Chondrocyte (in vitro differentiated cells): ENCODE measurements around the gene NDP. TPM values are rescaled to one million over a fixed set of nuclear protein-coding genes. Genes with fewer than 3 reads are reported as not detected.

ENCODE experiments used
- DNase-seq: peaks from one replicate; pipeline ENCODE4 v3.0.0; 2021; ENCODE audit warnings: mixed read lengths, low spot score
- H3K27ac Mint-ChIP-seq: one replicate; pipeline ENCODE4 v1.8.0; 2021; ENCODE audit warnings: mild to moderate bottlenecking, moderate library complexity, mixed read lengths; ENCODE audit not compliant: unreplicated experiment
- H3K27me3 Mint-ChIP-seq: 2 replicates; pipeline ENCODE4 v1.8.0; 2021; ENCODE audit warnings: low read depth, mixed read lengths
- H3K36me3 Mint-ChIP-seq: 2 replicates; pipeline ENCODE4 v1.8.0; 2021; ENCODE audit warnings: low read depth, mixed read lengths
- H3K4me1 Mint-ChIP-seq: 2 replicates; pipeline ENCODE4 v1.8.0; 2021; ENCODE audit warnings: low read depth, mild to moderate bottlenecking, mixed read lengths
- H3K4me3 Mint-ChIP-seq: one replicate; pipeline ENCODE4 v1.8.0; 2021; ENCODE audit warnings: mild to moderate bottlenecking, moderate library complexity, mixed read lengths; ENCODE audit not compliant: unreplicated experiment
- H3K9me3 Mint-ChIP-seq: 2 replicates; pipeline ENCODE4 v1.8.0; 2021; ENCODE audit warnings: low read depth, mixed read lengths
- CTCF ChIP-seq: fragments of 200-600 bp; sonication (generic); IDR thresholded peaks from 2 replicates; pipeline ENCODE4 v1.5.0; 2021; ENCODE audit warnings: antibody characterized with exemption, mild to moderate bottlenecking, moderate library complexity
- total RNA-seq: library from RNA; stranded (reverse); gene quantifications from 3 replicates; pipeline ENCODE4 v1.2.1, GENCODE V29; 2021

The NDP gene
- total RNA-seq, 1 donor from 2014 or later: 1.5 TPM

GRCh38 chrX:43964936-43965335 lies 8.3 kb downstream of the NDP start:
- peaks cover 8% of the 10 kb centered on the region for H3K9me3 Mint-ChIP-seq
- no peak for TF ChIP-seq CTCF
- no peak for DNase-seq
- no peak overlapping the region for H3K27ac Mint-ChIP-seq
- peaks cover 5% of the 10 kb centered on the region for H3K4me1 Mint-ChIP-seq
- no peak overlapping the region for H3K4me3 Mint-ChIP-seq
- H3K27me3 Mint-ChIP-seq: no peaks in the 10 kb centered on the region
- H3K36me3 Mint-ChIP-seq: no peaks in the 10 kb centered on the region

GRCh38 chrX:43963726-43964125 lies 9.5 kb downstream of the NDP start:
- no peak overlapping the region for H3K27ac Mint-ChIP-seq
- H3K4me3 Mint-ChIP-seq: no peak overlapping the region
- no peak for DNase-seq
- H3K36me3 Mint-ChIP-seq: no peaks in the 10 kb centered on the region
- no peaks in the 10 kb centered on the region for H3K27me3 Mint-ChIP-seq
- peaks cover 8% of the 10 kb centered on the region for H3K9me3 Mint-ChIP-seq
- no peak for TF ChIP-seq CTCF
- no peaks in the 10 kb centered on the region for H3K4me1 Mint-ChIP-seq

GRCh38 chrX:43962636-43963035 lies 10.6 kb downstream of the NDP start:
- H3K36me3 Mint-ChIP-seq: no peaks in the 10 kb centered on the region
- H3K27ac Mint-ChIP-seq: no peak overlapping the region
- no peaks in the 10 kb centered on the region for H3K4me1 Mint-ChIP-seq
- H3K4me3 Mint-ChIP-seq: no peak overlapping the region
- no peak for TF ChIP-seq CTCF
- no peak for DNase-seq
- peaks cover 8% of the 10 kb centered on the region for H3K9me3 Mint-ChIP-seq
- peaks cover 1% of the 10 kb centered on the region for H3K27me3 Mint-ChIP-seq

GRCh38 chrX:43961699-43962098 lies 11.5 kb downstream of the NDP start:
- Mint-ChIP-seq H3K9me3 (peaks cover 8% of the 10 kb centered on the region), H3K4me3 (no peak overlapping the region), H3K27ac (no peak overlapping the region), H3K4me1 (no peaks in the 10 kb centered on the region), H3K36me3 (no peaks in the 10 kb centered on the region), H3K27me3 (peaks cover 1% of the 10 kb centered on the region)
- no peak for DNase-seq
- peak; percentile 64 for TF ChIP-seq CTCF

GRCh38 chrX:43958529-43958928 lies 14.7 kb downstream of the NDP start:
- Mint-ChIP-seq H3K4me1 (no peaks in the 10 kb centered on the region), H3K27ac (no peak overlapping the region), H3K9me3 (peaks cover 8% of the 10 kb centered on the region), H3K36me3 (no peaks in the 10 kb centered on the region), H3K27me3 (peaks cover 7% of the 10 kb centered on the region), H3K4me3 (no peak overlapping the region)
- TF ChIP-seq CTCF: peak; percentile 89
- no peak for DNase-seq
